HepG2 (cell line): ENCODE results near the gene TAF1A. TPM values are rescaled to one million over a fixed set of nuclear protein-coding genes. Genes with fewer than 3 reads are reported as not detected.

ENCODE experiments used
- ATAC-seq: fragments of 200-7000 bp; cut with Tn5 transposase; 3 replicates; pipeline ENCODE4 v1.9.1; 2020; ENCODE audit warnings: mild to moderate bottlenecking, moderate library complexity
- BruUV-seq: library from RNA; stranded (reverse); fragments of 400-500 nt; replicated peaks from 2 replicates; lab custom pipeline; 2021; lab: Mats Ljungman, UMichigan
- CTCF ChIA-PET: fragments of 300-600 bp; formaldehyde crosslinking; extraction: SDS; loops from one replicate; lab custom pipeline; 2021; ENCODE audit warnings: low total read pairs, inconsistent platforms, low intra/inter-chr PET ratio; lab: Yijun Ruan, JAX
- POLR2A ChIA-PET: fragments of 350-600 bp; sonication (Branson Sonifier 250); formaldehyde crosslinking; loops from one replicate; lab custom pipeline; 2020; ENCODE audit warnings: antibody characterized with exemption, inconsistent platforms; lab: Yijun Ruan, JAX
- DNase-seq: peaks from one replicate; pipeline ENCODE4 v3.0.0-alpha.2; 2015; ENCODE audit warnings: low spot score
- FAIRE-seq: peaks from 3 replicates; lab custom pipeline; 2011; peaks lifted over from hg19 to GRCh38; lab: Jason Lieb, UNC
- H2AFZ ChIP-seq: one replicate; pipeline ENCODE4 v1.6.1; 2011; ENCODE audit warnings: low read length, inconsistent platforms
- H3K27ac ChIP-seq: fragments of 300-600 bp; 3 replicates; pipeline ENCODE4 v1.8.0; 2011; ENCODE audit warnings: mixed run types, mild to moderate bottlenecking, mixed read lengths, low read length, inconsistent platforms; ENCODE audit not compliant: insufficient read depth; ENCODE audit errors: extremely low read length
- H3K27me3 ChIP-seq, 2 experiments: fragments of 200-600 bp in 1 of 2; 2 replicates in 1 of 2; 3 replicates in 1 of 2; pipeline versions ENCODE4 v1.6.0 to v1.8.0; 2011; ENCODE audit warnings: low read length in 2 of 2, mild to moderate bottlenecking in 2 of 2, moderate library complexity in 2 of 2, inconsistent platforms in 1 of 2; ENCODE audit not compliant: insufficient read depth in 2 of 2, control insufficient read depth in 1 of 2
- H3K36me3 ChIP-seq, 2 experiments: fragments of 200-600 bp in 1 of 2; replicated peaks in 1 of 2; 2 replicates in 1 of 2; 3 replicates in 1 of 2; pipeline versions ENCODE4 v1.5.1 to v1.8.0; 2011; ENCODE audit warnings: low read length in 2 of 2, inconsistent platforms in 1 of 2; ENCODE audit not compliant: insufficient read depth in 2 of 2, control insufficient read depth in 1 of 2
- H3K4me1 ChIP-seq: 2 replicates; pipeline ENCODE4 v1.5.1; 2012; ENCODE audit warnings: low read length, inconsistent platforms; ENCODE audit not compliant: insufficient read depth
- H3K4me2 ChIP-seq: 2 replicates; pipeline ENCODE4 v1.6.0; 2011; ENCODE audit warnings: low read depth, low read length, inconsistent platforms
- H3K4me3 ChIP-seq, 3 experiments: fragments of 200-600 bp in 1 of 3; sonication (generic), shearing (Covaris generic) in 1 of 3; replicated peaks in 1 of 3; 2 replicates each; pipeline ENCODE4 v1.5.1; 2011 to 2016; ENCODE audit warnings: low read length in 3 of 3, inconsistent platforms in 2 of 3, low read depth in 2 of 3, mild to moderate bottlenecking in 2 of 3, control low read depth in 1 of 3, mixed read lengths in 1 of 3; ENCODE audit not compliant: insufficient read depth in 1 of 3
- H3K79me2 ChIP-seq: one replicate; pipeline ENCODE4 v1.6.1; 2011; ENCODE audit warnings: low read length, inconsistent platforms; ENCODE audit not compliant: insufficient read depth
- H3K9ac ChIP-seq: 2 replicates; pipeline ENCODE4 v1.6.0; 2011; ENCODE audit warnings: mild to moderate bottlenecking, low read depth, low read length, inconsistent platforms; ENCODE audit not compliant: insufficient read depth
- H3K9me3 ChIP-seq: 2 replicates; pipeline ENCODE4 v1.5.1; 2012; ENCODE audit warnings: mild to moderate bottlenecking, low read length
- H4K20me1 ChIP-seq: 2 replicates; pipeline ENCODE4 v1.6.0; 2011; ENCODE audit warnings: inconsistent platforms, mild to moderate bottlenecking, low read length, moderate library complexity; ENCODE audit not compliant: insufficient read depth
- EEA1 ChIP-seq: sonication (generic); formaldehyde crosslinking; IDR thresholded peaks from 2 replicates; pipeline ENCODE4 v1.5.1; 2020; ENCODE audit warnings: mild to moderate bottlenecking, missing genetic modification reagents, borderline replicate concordance
- EP300 ChIP-seq, 3 experiments: sonication (generic) in 1 of 3; formaldehyde crosslinking in 1 of 3; IDR thresholded peaks; 2 replicates each; pipeline versions ENCODE4 v1.5.1 to v1.6.1; 2011 to 2020; ENCODE audit warnings: low read depth in 2 of 3, low read length in 2 of 3, borderline replicate concordance in 1 of 3, improper control_type of control experiment in 1 of 3, mild to moderate bottlenecking in 1 of 3, missing genetic modification reagents in 1 of 3, moderate library complexity in 1 of 3
- FOSL2 ChIP-seq: sonication (generic); formaldehyde crosslinking; IDR thresholded peaks from 2 replicates; pipeline ENCODE4 v1.4.0; 2020; ENCODE audit warnings: missing genetic modification reagents
- MYPOP ChIP-seq: sonication (generic); formaldehyde crosslinking; IDR thresholded peaks from 2 replicates; pipeline ENCODE4 v1.8.1; 2023; ENCODE audit warnings: mild to moderate bottlenecking, moderate library complexity, missing genetic modification reagents
- POGK ChIP-seq: sonication (generic); formaldehyde crosslinking; conservative IDR thresholded peaks from 2 replicates; pipeline ENCODE4 v1.8.0; 2022; ENCODE audit warnings: mild to moderate bottlenecking, moderate library complexity, missing genetic modification reagents
- TGIF2 ChIP-seq: IDR thresholded peaks from 2 replicates; pipeline ENCODE4 v1.6.1; 2016; ENCODE audit warnings: control low read depth, missing compliant biosample characterization
- ZHX1 ChIP-seq: sonication (generic); formaldehyde crosslinking; IDR thresholded peaks from 2 replicates; pipeline ENCODE4 v1.8.1; 2022; ENCODE audit warnings: low read depth, mild to moderate bottlenecking, missing genetic modification reagents
- ZNF224 ChIP-seq: sonication (generic); formaldehyde crosslinking; IDR thresholded peaks from 2 replicates; pipeline ENCODE4 v1.5.0; 2020; ENCODE audit warnings: mild to moderate bottlenecking, missing genetic modification reagents
- ZNF292 ChIP-seq: sonication (generic); formaldehyde crosslinking; IDR thresholded peaks from 2 replicates; pipeline ENCODE4 v1.8.1; 2022; ENCODE audit warnings: mild to moderate bottlenecking, low read depth, missing genetic modification reagents, borderline replicate concordance
- ZNF44 ChIP-seq: sonication (generic); formaldehyde crosslinking; IDR thresholded peaks from 2 replicates; pipeline ENCODE4 v1.5.1; 2020; ENCODE audit warnings: mild to moderate bottlenecking, missing genetic modification reagents
- ZNF547 ChIP-seq: sonication (generic); formaldehyde crosslinking; IDR thresholded peaks from 2 replicates; pipeline ENCODE4 v1.5.1; 2020; ENCODE audit warnings: mild to moderate bottlenecking, missing genetic modification reagents
- ZNF83 ChIP-seq: sonication (generic); formaldehyde crosslinking; IDR thresholded peaks from 2 replicates; pipeline ENCODE4 v1.4.0; 2020; ENCODE audit warnings: missing genetic modification reagents, mild to moderate bottlenecking, borderline replicate concordance
- WGBS: methylation state at CpG from one replicate; pipeline ENCODE4 v1.1.6; 2017; ENCODE audit warnings: low lambda C conversion rate; 5-methylcytosine and 5-hydroxymethylcytosine counted together
- in situ Hi-C: cut with HindIII; loops from 2 replicates; pipeline ENCODE4 v1.10.0; 2017; ENCODE audit warnings: low pct_unique_long_range_greater_than_20kb; ENCODE audit not compliant: extremely low pct_ligation_motif_present
- intact Hi-C: fragments of 100-400 bp; cut with micrococcal nuclease; formaldehyde crosslinking; loops from one replicate; pipeline ENCODE4 v1.10.0; 2022; ENCODE audit not compliant: unreplicated experiment
- polyA plus RNA-seq, 8 experiments: library from polyadenylated mRNA; depleted of rRNA in 3 of 8; stranded (reverse) in 7 of 8; unstranded in 1 of 8; fragments of >200 nt; fragmentation: Illumina TruSeq in 4 of 8; extraction: Trizol in 4 of 8; gene quantifications; 2 replicates each; pipeline versions ENCODE4 v1.2.1 to v1.2.3, GENCODE V29; 2011 to 2016; ENCODE audit warnings: low read depth in 4 of 8, missing spikeins in 1 of 8, mixed read lengths in 1 of 8; ENCODE audit not compliant: insufficient read depth in 1 of 8
- total RNA-seq, 5 experiments: library from RNA; depleted of rRNA; stranded (reverse); fragments of >200 nt; fragmentation: Illumina TruSeq; extraction: Trizol; gene quantifications; 2 replicates each; pipeline ENCODE4 v1.2.3, GENCODE V29; 2016; ENCODE audit warnings: low read depth in 1 of 5

The TAF1A gene
- total and polyA plus RNA-seq, 2 of the 13 experiments (the other 11 are each of a cell fraction or from before 2014, with no cell fraction given): 3.3 to 10.7 TPM

GRCh38 chr1:222521299-222522104, 68.2 kb downstream of the TAF1A start:
- in situ Hi-C loops: no loop called here
- ChIA-PET CTCF (no interaction called here), POLR2A (interaction anchor here (1.0 to 1.8 kb wide), 6 partner anchors 24 to 123 kb away, joined by 3 to 9 read pairs (median 4); partner anchors contain the start of gene TAF1A)
- Histone ChIP-seq H2AFZ (peak overlapping the region; percentile 65), H3K27me3 (no peaks in the 10 kb centered on the region), H4K20me1 (no peaks in the 10 kb centered on the region), H3K4me3 (0 out of 6 replicates have a peak overlapping the region, but pooled peaks of 2 of the 3 experiments have one; percentile 7 to 15), H3K36me3 (no peaks in the 10 kb centered on the region), H3K4me1 (peaks cover 22% of the 10 kb centered on the region), H3K9me3 (no peaks in the 10 kb centered on the region), H3K9ac (0 out of 2 replicates have a peak overlapping the region, but pooled peaks have one; percentile 10), H3K4me2 (peak overlapping the region; percentile 56), H3K79me2 (no peaks in the 10 kb centered on the region), H3K27ac (no peak overlapping the region)
- DNase-seq (peak; percentile 33), ATAC-seq (peak; percentile 88), FAIRE-seq (no peak)
- 1% methylated on average over 7 of the region's 7 CpGs for WGBS
- TF ChIP-seq POGK (CRISPR knock-in tag): 0 out of 2 replicates have a peak, but pooled peaks have one; percentile 26
- 0 out of 2 replicates have a peak, but pooled peaks have one; percentile 40 for TF ChIP-seq ZNF292
- no peak for TF ChIP-seq ZNF224 (CRISPR knock-in tag)
- no peak for TF ChIP-seq ZHX1 (CRISPR knock-in tag)
- 0 out of 2 replicates have a peak, but pooled peaks have one; percentile 41 for TF ChIP-seq TGIF2
- 0 out of 2 replicates have a peak, but pooled peaks have one; percentile 14 for TF ChIP-seq MYPOP
- TF ChIP-seq ZNF83: no peak
- 0 out of 2 replicates have a peak, but pooled peaks have one; percentile 36 for TF ChIP-seq ZNF547 (CRISPR knock-in tag)
- peak; percentile 100 for TF ChIP-seq ZNF44
- 0 out of 4 replicates have a peak, but pooled peaks of 1 of the 2 experiments have one; percentile 3 for TF ChIP-seq EP300 (IDR thresholded peaks at IDR 0.05; ENCODE audit: low read depth in 2 of 2, low read length in 2 of 2)
- no peak for TF ChIP-seq EP300 (CRISPR knock-in tag; IDR thresholded peaks at IDR 0.05; ENCODE audit: borderline replicate concordance)
- TF ChIP-seq EEA1: no peak
- TF ChIP-seq FOSL2 (CRISPR knock-in tag): peak; percentile 36; the same call in 1 of the 2 replicates
- intact Hi-C loops: no loop called here
- BruUV-seq: no TSS peak
